CD8-positive, alpha-beta memory T cell (primary cell): ENCODE results near the gene MICU2. TPM values are rescaled to one million over a fixed set of nuclear protein-coding genes. Genes with fewer than 3 reads are reported as not detected.
A peak's percentile ranks its signal among the peaks of the same experiment; 100 is the strongest.
"Not testable (repeated sequence)": the region's sequence is repeated elsewhere in the genome, so short reads cannot be mapped to it uniquely, and the experiment has no call there.

ENCODE experiments used
- CTCF ChIA-PET: fragments of 350-600 bp; sonication (Branson Sonifier 250); formaldehyde crosslinking; loops from one replicate; lab custom pipeline; 2021; ENCODE audit warnings: antibody characterized with exemption; lab: Charles Lee
- POLR2A ChIA-PET: fragments of 350-600 bp; sonication (Branson Sonifier 250); formaldehyde crosslinking; loops from one replicate; lab custom pipeline; 2021; ENCODE audit warnings: antibody characterized with exemption; lab: Charles Lee
- DNase-seq, 5 donors: peaks; one replicate each; pipeline versions ENCODE4 v3.0.0 to v3.0.0-alpha.2; 2020 to 2022; ENCODE audit warnings: mixed read lengths in 1 of 5
- H3K27ac ChIP-seq: one replicate; pipeline ENCODE4 v1.7.0; 2013; ENCODE audit warnings: low read depth, mild to moderate bottlenecking, low read length, moderate library complexity
- H3K27me3 ChIP-seq: 2 replicates; pipeline ENCODE4 v1.7.0; 2013; ENCODE audit warnings: low read length, mild to moderate bottlenecking; ENCODE audit not compliant: insufficient read depth, poor library complexity, severe bottlenecking
- H3K36me3 ChIP-seq: 2 replicates; pipeline ENCODE4 v1.7.0; 2013; ENCODE audit warnings: mild to moderate bottlenecking, low read length, moderate library complexity; ENCODE audit not compliant: insufficient read depth
- H3K4me1 ChIP-seq: 2 replicates; pipeline ENCODE4 v1.7.0; 2013; ENCODE audit warnings: mild to moderate bottlenecking, low read length, moderate library complexity; ENCODE audit not compliant: insufficient read depth
- H3K4me3 ChIP-seq: 2 replicates; pipeline ENCODE4 v1.7.0; 2013; ENCODE audit warnings: mild to moderate bottlenecking, low read length
- H3K9me3 ChIP-seq: 2 replicates; pipeline ENCODE4 v1.7.0; 2013; ENCODE audit warnings: mild to moderate bottlenecking, low read length
- H3K27ac Mint-ChIP-seq, 8 donors: one replicate each; pipeline ENCODE4 v1.8.0; 2020 to 2021; ENCODE audit warnings: mixed read lengths in 8 of 8, mild to moderate bottlenecking in 6 of 8, inconsistent platforms in 3 of 8, moderate library complexity in 3 of 8
- H3K27me3 Mint-ChIP-seq, 2 donors: one replicate each; pipeline ENCODE4 v1.8.0; 2020 to 2021; ENCODE audit warnings: mixed read lengths in 2 of 2, mild to moderate bottlenecking in 1 of 2, moderate library complexity in 1 of 2
- H3K36me3 Mint-ChIP-seq, 3 donors: one replicate each; pipeline ENCODE4 v1.8.0; 2020 to 2021; ENCODE audit warnings: mixed read lengths in 3 of 3, inconsistent platforms in 1 of 3, mild to moderate bottlenecking in 1 of 3
- H3K4me1 Mint-ChIP-seq, 3 donors: one replicate each; pipeline ENCODE4 v1.8.0; 2020 to 2021; ENCODE audit warnings: mixed read lengths in 3 of 3, inconsistent platforms in 1 of 3, mild to moderate bottlenecking in 1 of 3
- H3K4me3 Mint-ChIP-seq, 7 donors: one replicate each; pipeline ENCODE4 v1.8.0; 2020 to 2021; ENCODE audit warnings: mixed read lengths in 7 of 7, mild to moderate bottlenecking in 6 of 7, moderate library complexity in 4 of 7, inconsistent platforms in 2 of 7
- H3K9me3 Mint-ChIP-seq, 5 donors: one replicate each; pipeline ENCODE4 v1.8.0; 2020 to 2022; ENCODE audit warnings: mixed read lengths in 5 of 5, mild to moderate bottlenecking in 3 of 5, moderate library complexity in 2 of 5, inconsistent platforms in 1 of 5
- polyA plus RNA-seq: library from polyadenylated mRNA; unstranded; fragments of 300-500 nt; fragmentation: Illumina TruSeq; gene quantifications from one replicate; pipeline ENCODE4 v1.2.3, GENCODE V29; 2021
- total RNA-seq, 2 experiments: library from RNA; stranded (reverse); gene quantifications; one replicate each; pipeline ENCODE4 v1.2.3, GENCODE V29; 2021

MICU2 gene
- total and polyA plus RNA-seq, 3 experiments from 2014 or later, result 36.0 to 47.6 (median 38.5) TPM

GRCh38 chr13:21557995-21558394 is 46.0 kb downstream of the MICU2 start:
- H3K27me3 ChIP-seq, result no peaks in the 10 kb centered on the region
- H3K27ac ChIP-seq, result no peak overlapping the region
- no peaks in the 10 kb centered on the region for H3K9me3 ChIP-seq
- H3K4me1 ChIP-seq, result no peaks in the 10 kb centered on the region
- no peak overlapping the region for H3K4me3 ChIP-seq
- H3K36me3 ChIP-seq, result no peaks in the 10 kb centered on the region
- H3K36me3 Mint-ChIP-seq, result peaks cover 29 to 62% (median 31%) of the 10 kb centered on the region in 3 donors
- peaks cover 16 to 39% (median 28%) of the 10 kb centered on the region in 3 donors for H3K4me1 Mint-ChIP-seq
- no peak overlapping the region for H3K27ac Mint-ChIP-seq
- peaks cover 0 to 4% (median 0%) of the 10 kb centered on the region in 5 donors for H3K9me3 Mint-ChIP-seq
- ChIA-PET POLR2A (no interaction called here), CTCF (interaction anchor here (1.4 kb wide), 1 partner anchor 10 kb away, joined by 4 read pairs; no protein-coding TSS in a partner anchor)
- DNase-seq, result no peak
- H3K4me3 Mint-ChIP-seq, result no peak overlapping the region
- H3K27me3 Mint-ChIP-seq, result no peaks in the 10 kb centered on the region

GRCh38 chr13:21556051-21556450 is 47.9 kb downstream of the MICU2 start:
- no peaks in the 10 kb centered on the region for H3K27me3 ChIP-seq
- ChIA-PET CTCF (interaction anchor here (0.6 kb wide), 1 partner anchor 120 kb away, joined by 3 read pairs; no protein-coding TSS in a partner anchor), POLR2A (no interaction called here)
- no peak overlapping the region for H3K4me3 ChIP-seq
- no peak overlapping the region for H3K27ac ChIP-seq
- no peaks in the 10 kb centered on the region for H3K9me3 Mint-ChIP-seq
- H3K36me3 ChIP-seq, result no peaks in the 10 kb centered on the region
- no peaks in the 10 kb centered on the region for H3K27me3 Mint-ChIP-seq
- peaks cover 17 to 40% (median 29%) of the 10 kb centered on the region in 3 donors for H3K4me1 Mint-ChIP-seq
- no peak overlapping the region for H3K4me3 Mint-ChIP-seq
- H3K9me3 ChIP-seq, result no peaks in the 10 kb centered on the region
- H3K27ac Mint-ChIP-seq, result peak overlapping the region in 1 of 8 donors; percentile 67
- no peaks in the 10 kb centered on the region for H3K4me1 ChIP-seq
- no peak for DNase-seq
- H3K36me3 Mint-ChIP-seq, result peaks cover 18 to 52% (median 23%) of the 10 kb centered on the region in 3 donors

- H3K4me3 ChIP-seq, H3K4me1 ChIP-seq, DNase-seq, H3K9me3 Mint-ChIP-seq, H3K4me3 Mint-ChIP-seq, H3K27me3 ChIP-seq, H3K9me3 ChIP-seq, H3K27ac ChIP-seq, H3K27me3 Mint-ChIP-seq, CTCF ChIA-PET, POLR2A ChIA-PET, H3K36me3 ChIP-seq: not testable (repeated sequence)
- Mint-ChIP-seq H3K36me3 (peaks cover 18 to 33% (median 19%) of the 10 kb centered on the region in 3 donors), H3K27ac (peak overlapping the region in 2 of 8 donors; percentile 60 to 70), H3K4me1 (peaks cover 27 to 47% (median 37%) of the 10 kb centered on the region in 3 donors)
These were observed 50.7 kb downstream of the MICU2 start for GRCh38 chr13:21553261-21553660.

- ChIA-PET POLR2A (no interaction called here), CTCF (interaction anchor here (0.6 to 1.2 kb wide), 2 partner anchors 10 to 28 kb away, joined by 3 to 4 read pairs; no protein-coding TSS in a partner anchor)
- H3K27ac ChIP-seq, result no peak overlapping the region
- H3K27me3 Mint-ChIP-seq, result no peaks in the 10 kb centered on the region
- H3K4me3 Mint-ChIP-seq, result no peak overlapping the region
- peaks cover 29 to 44% (median 37%) of the 10 kb centered on the region in 3 donors for H3K4me1 Mint-ChIP-seq
- no peak for DNase-seq
- H3K36me3 Mint-ChIP-seq, result peaks cover 15 to 27% (median 17%) of the 10 kb centered on the region in 3 donors
- no peaks in the 10 kb centered on the region for H3K27me3 ChIP-seq
- H3K9me3 Mint-ChIP-seq, result no peaks in the 10 kb centered on the region
- no peaks in the 10 kb centered on the region for H3K4me1 ChIP-seq
- peaks cover 4% of the 10 kb centered on the region for H3K36me3 ChIP-seq
- no peaks in the 10 kb centered on the region for H3K9me3 ChIP-seq
- H3K4me3 ChIP-seq, result no peak overlapping the region
- H3K27ac Mint-ChIP-seq, result no peak overlapping the region
These were observed 53.1 kb downstream of the MICU2 start for GRCh38 chr13:21550918-21551317.

- Histone ChIP-seq H3K27ac (no peak overlapping the region), H3K36me3 (peaks cover 4% of the 10 kb centered on the region), H3K27me3 (no peaks in the 10 kb centered on the region), H3K9me3 (no peaks in the 10 kb centered on the region), H3K4me3 (no peak overlapping the region), H3K4me1 (no peaks in the 10 kb centered on the region)
- Mint-ChIP-seq H3K36me3 (peaks cover 13 to 31% (median 15%) of the 10 kb centered on the region in 3 donors), H3K9me3 (no peaks in the 10 kb centered on the region), H3K4me3 (no peak overlapping the region), H3K27ac (no peak overlapping the region), H3K27me3 (peaks cover 0 to 1% of the 10 kb centered on the region in 2 donors), H3K4me1 (peaks cover 35 to 52% (median 43%) of the 10 kb centered on the region in 3 donors)
- DNase-seq, result no peak
- CTCF ChIA-PET, result no interaction called here
- POLR2A ChIA-PET, result no interaction called here
These were observed 54.3 kb downstream of the MICU2 start for GRCh38 chr13:21549633-21550032.

GRCh38 chr13:21548577-21548976 is 55.4 kb downstream of the MICU2 start:
- Mint-ChIP-seq H3K4me1 (peaks cover 40 to 62% (median 53%) of the 10 kb centered on the region in 3 donors), H3K4me3 (no peak overlapping the region), H3K27me3 (peaks cover 0 to 1% of the 10 kb centered on the region in 2 donors), H3K36me3 (peaks cover 6 to 30% (median 12%) of the 10 kb centered on the region in 3 donors), H3K27ac (no peak overlapping the region), H3K9me3 (no peaks in the 10 kb centered on the region)
- Histone ChIP-seq H3K27me3 (no peaks in the 10 kb centered on the region), H3K9me3 (no peaks in the 10 kb centered on the region), H3K4me3 (no peak overlapping the region), H3K4me1 (no peaks in the 10 kb centered on the region), H3K27ac (no peak overlapping the region), H3K36me3 (peaks cover 4% of the 10 kb centered on the region)
- ChIA-PET CTCF (no interaction called here), POLR2A (no interaction called here)
- no peak for DNase-seq

- H3K9me3 ChIP-seq, result no peaks in the 10 kb centered on the region
- H3K27me3 Mint-ChIP-seq, result peaks cover 0 to 1% of the 10 kb centered on the region in 2 donors
- H3K4me1 Mint-ChIP-seq, result peaks cover 48 to 75% (median 71%) of the 10 kb centered on the region in 3 donors
These were observed 57.6 kb downstream of the MICU2 start for GRCh38 chr13:21546372-21546771.

GRCh38 chr13:21544515-21544914 is 59.5 kb downstream of the MICU2 start:
- Mint-ChIP-seq H3K36me3 (peaks cover 0 to 24% (median 10%) of the 10 kb centered on the region in 3 donors), H3K4me3 (no peak overlapping the region), H3K27me3 (peaks cover 0 to 1% of the 10 kb centered on the region in 2 donors), H3K4me1 (peaks cover 43 to 74% (median 66%) of the 10 kb centered on the region in 3 donors), H3K9me3 (no peaks in the 10 kb centered on the region), H3K27ac (no peak overlapping the region)
- POLR2A ChIA-PET, result no interaction called here
- CTCF ChIA-PET, result no interaction called here
- Histone ChIP-seq H3K4me1 (no peaks in the 10 kb centered on the region), H3K36me3 (peaks cover 4% of the 10 kb centered on the region), H3K27ac (no peak overlapping the region), H3K9me3 (no peaks in the 10 kb centered on the region), H3K4me3 (no peak overlapping the region), H3K27me3 (no peaks in the 10 kb centered on the region)
- DNase-seq, result no peak

More at GRCh38 chr13:21546372-21546771, 57.6 kb downstream of the MICU2 start:
- POLR2A ChIA-PET, result no interaction called here
- CTCF ChIA-PET, result no interaction called here
- Histone ChIP-seq H3K36me3 (peaks cover 4% of the 10 kb centered on the region), H3K27ac (no peak overlapping the region), H3K4me1 (no peaks in the 10 kb centered on the region), H3K4me3 (no peak overlapping the region), H3K27me3 (no peaks in the 10 kb centered on the region)
- H3K36me3 Mint-ChIP-seq, result peaks cover 0 to 22% (median 8%) of the 10 kb centered on the region in 3 donors
- peak overlapping the region in 6 of 8 donors; percentile 16 to 70 (median 59) for H3K27ac Mint-ChIP-seq
- no peak for DNase-seq
- no peak overlapping the region for H3K4me3 Mint-ChIP-seq
- no peaks in the 10 kb centered on the region for H3K9me3 Mint-ChIP-seq
